ENCODE results near the gene CXCL12. TPM values are rescaled to one million over a fixed set of nuclear protein-coding genes. Genes with fewer than 3 reads are reported as not detected.

The CXCL12 gene
- total RNA-seq, 1 donor from 2014 or later = not detected

GRCh38 chr10:44396671-44397191 lies 11.8 kb upstream of the CXCL12 start:
- no peaks in the 10 kb centered on the region for H3K4me1 Mint-ChIP-seq (ENCODE audit: low read depth)
- H3K27ac Mint-ChIP-seq = no peak overlapping the region
- intact Hi-C loops (cut with micrococcal nuclease) = no loop called here
- peaks cover 16% of the 10 kb centered on the region for H3K27me3 Mint-ChIP-seq (ENCODE audit: insufficient read depth)
- H3K9me3 Mint-ChIP-seq = no peaks in the 10 kb centered on the region
- no peak overlapping the region for H3K4me3 Mint-ChIP-seq
- DNase-seq (ENCODE audit: low spot score) = no peak
- no peaks in the 10 kb centered on the region for H3K36me3 Mint-ChIP-seq (ENCODE audit: low read depth)

DNA sequence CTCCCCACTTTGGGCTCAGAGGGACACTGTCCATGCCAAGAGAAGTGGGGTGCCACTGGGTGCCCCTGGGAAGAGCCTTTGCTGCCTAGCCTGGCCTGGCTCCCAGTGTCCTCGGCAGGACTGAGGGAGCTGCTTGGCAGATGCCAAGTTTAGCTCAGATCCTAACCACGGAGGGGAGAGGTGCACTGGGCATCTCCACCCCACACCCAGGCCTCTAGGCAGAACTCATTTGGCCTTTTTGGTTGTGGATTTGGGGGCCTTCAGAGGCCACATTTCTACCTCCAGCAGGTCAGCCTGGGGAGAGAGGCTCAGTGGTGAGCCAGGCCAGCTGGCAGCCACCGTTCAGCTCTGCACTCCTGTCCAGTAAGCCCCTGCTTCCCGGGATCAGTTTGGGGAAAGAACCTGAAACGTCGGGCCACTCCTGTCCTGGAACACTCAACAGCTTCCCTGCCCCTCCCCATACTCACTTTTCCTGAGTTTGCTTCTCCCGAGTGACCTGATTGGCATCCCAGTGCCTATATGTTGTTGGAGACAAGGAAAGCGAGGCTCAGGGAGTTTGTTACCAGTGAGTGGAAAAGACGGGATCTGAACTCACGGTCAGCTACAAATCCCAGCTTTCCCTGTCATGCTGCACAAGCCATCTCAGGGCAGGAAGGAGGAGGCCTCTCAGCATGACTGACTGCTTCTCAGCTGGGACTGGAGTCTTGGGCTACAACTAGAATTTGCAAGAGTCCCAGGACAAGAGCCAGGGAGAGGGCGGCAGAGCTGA lies 11.2 kb upstream of the CXCL12 start:
- H3K9me3 Mint-ChIP-seq = no peaks in the 10 kb centered on the region
- H3K4me3 Mint-ChIP-seq = no peak overlapping the region
- H3K27me3 Mint-ChIP-seq (ENCODE audit: insufficient read depth) = peaks cover 16% of the 10 kb centered on the region
- intact Hi-C loops (cut with micrococcal nuclease) = no loop called here
- H3K36me3 Mint-ChIP-seq (ENCODE audit: low read depth) = no peaks in the 10 kb centered on the region
- no peak overlapping the region for H3K27ac Mint-ChIP-seq
- H3K4me1 Mint-ChIP-seq (ENCODE audit: low read depth) = no peaks in the 10 kb centered on the region
- no peak for DNase-seq (ENCODE audit: low spot score)

- H3K27me3 Mint-ChIP-seq (ENCODE audit: insufficient read depth) = peaks cover 16% of the 10 kb centered on the region
- H3K4me3 Mint-ChIP-seq = no peak overlapping the region
- no peaks in the 10 kb centered on the region for H3K4me1 Mint-ChIP-seq (ENCODE audit: low read depth)
- no peak for DNase-seq (ENCODE audit: low spot score)
- H3K36me3 Mint-ChIP-seq (ENCODE audit: low read depth) = no peaks in the 10 kb centered on the region
- no peaks in the 10 kb centered on the region for H3K9me3 Mint-ChIP-seq
- no peak overlapping the region for H3K27ac Mint-ChIP-seq
- intact Hi-C loops (cut with micrococcal nuclease) = no loop called here
Measured at GRCh38 chr10:44395396-44395795, 10.5 kb upstream of the CXCL12 start.

- DNase-seq (ENCODE audit: low spot score) = no peak
- Mint-ChIP-seq H3K27me3 (ENCODE audit: insufficient read depth) (peaks cover 13% of the 10 kb centered on the region), H3K4me1 (ENCODE audit: low read depth) (no peaks in the 10 kb centered on the region), H3K9me3 (no peaks in the 10 kb centered on the region), H3K36me3 (ENCODE audit: low read depth) (no peaks in the 10 kb centered on the region), H3K4me3 (no peak overlapping the region), H3K27ac (no peak overlapping the region)
- intact Hi-C loops (cut with micrococcal nuclease) = no loop called here
Measured at GRCh38 chr10:44394696-44395381, 9.9 kb upstream of the CXCL12 start.

DNA sequence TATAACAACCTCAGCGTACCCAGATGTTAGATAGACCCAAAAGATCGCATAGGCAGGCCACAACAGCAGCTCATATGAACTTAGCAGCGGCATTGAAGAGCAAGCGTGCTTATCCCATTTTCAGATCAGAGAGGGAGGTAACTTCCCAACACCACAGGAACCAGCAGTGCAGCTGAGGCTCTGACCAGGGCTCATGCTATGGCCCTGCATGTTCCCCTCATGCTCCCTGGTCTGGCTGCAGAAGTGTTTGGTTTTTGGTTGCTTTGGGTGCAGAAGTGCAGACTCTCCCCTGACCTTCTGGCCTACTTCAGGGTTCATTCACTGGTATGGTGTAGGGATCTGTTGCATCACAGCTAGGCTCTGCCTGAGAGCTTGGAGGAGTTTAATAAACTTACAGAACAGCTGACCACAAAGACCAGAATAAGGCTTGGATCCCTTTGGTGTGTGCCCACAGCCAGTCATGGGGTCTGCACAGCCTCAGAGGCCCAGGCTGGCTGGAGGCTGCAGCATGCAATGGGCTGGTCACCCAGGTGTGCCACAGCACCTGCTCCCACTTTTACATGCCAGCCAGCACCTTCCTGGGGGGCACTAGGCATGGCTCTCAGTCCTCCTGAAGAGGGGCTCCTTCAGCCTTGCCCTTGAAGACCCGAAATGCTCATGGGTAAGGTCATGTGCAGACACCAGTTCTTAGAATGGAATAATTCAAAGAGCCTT lies 9.1 kb upstream of the CXCL12 start:
- intact Hi-C loops (cut with micrococcal nuclease) = no loop called here
- no peak overlapping the region for H3K27ac Mint-ChIP-seq
- peaks cover 10% of the 10 kb centered on the region for H3K27me3 Mint-ChIP-seq (ENCODE audit: insufficient read depth)
- DNase-seq (ENCODE audit: low spot score) = no peak
- no peaks in the 10 kb centered on the region for H3K4me1 Mint-ChIP-seq (ENCODE audit: low read depth)
- no peaks in the 10 kb centered on the region for H3K36me3 Mint-ChIP-seq (ENCODE audit: low read depth)
- H3K9me3 Mint-ChIP-seq = no peaks in the 10 kb centered on the region
- H3K4me3 Mint-ChIP-seq = no peak overlapping the region

- H3K9me3 Mint-ChIP-seq = no peaks in the 10 kb centered on the region
- no peak overlapping the region for H3K27ac Mint-ChIP-seq
- intact Hi-C loops (cut with micrococcal nuclease) = no loop called here
- no peaks in the 10 kb centered on the region for H3K36me3 Mint-ChIP-seq (ENCODE audit: low read depth)
- H3K4me1 Mint-ChIP-seq (ENCODE audit: low read depth) = no peaks in the 10 kb centered on the region
- no peak overlapping the region for H3K4me3 Mint-ChIP-seq
- peaks cover 7% of the 10 kb centered on the region for H3K27me3 Mint-ChIP-seq (ENCODE audit: insufficient read depth)
- no peak for DNase-seq (ENCODE audit: low spot score)
Measured at GRCh38 chr10:44393051-44393630, 8.2 kb upstream of the CXCL12 start.

DNA sequence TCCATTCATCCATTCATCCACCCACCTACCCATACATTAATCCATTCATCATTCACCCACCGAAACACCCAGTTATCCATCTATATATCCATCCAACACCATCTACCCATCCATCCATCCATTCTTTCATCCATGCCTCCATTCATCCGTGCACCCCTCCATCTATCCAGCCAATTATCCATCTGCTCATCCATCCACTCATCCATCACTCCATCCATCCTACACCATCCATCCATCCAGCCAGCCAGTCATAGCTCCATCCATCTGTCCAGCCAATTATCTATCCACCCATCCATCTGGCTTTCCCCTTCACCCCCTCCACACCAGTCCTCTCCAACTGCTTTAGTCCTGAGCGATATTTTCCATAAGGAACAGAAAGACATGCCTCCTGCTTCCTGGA lies 7.5 kb upstream of the CXCL12 start:
- Mint-ChIP-seq H3K4me3 (no peak overlapping the region), H3K36me3 (ENCODE audit: low read depth) (no peaks in the 10 kb centered on the region), H3K27ac (no peak overlapping the region), H3K4me1 (ENCODE audit: low read depth) (no peaks in the 10 kb centered on the region), H3K27me3 (ENCODE audit: insufficient read depth) (peaks cover 7% of the 10 kb centered on the region), H3K9me3 (no peaks in the 10 kb centered on the region)
- intact Hi-C loops (cut with micrococcal nuclease) = no loop called here
- DNase-seq (ENCODE audit: low spot score) = no peak

DNA sequence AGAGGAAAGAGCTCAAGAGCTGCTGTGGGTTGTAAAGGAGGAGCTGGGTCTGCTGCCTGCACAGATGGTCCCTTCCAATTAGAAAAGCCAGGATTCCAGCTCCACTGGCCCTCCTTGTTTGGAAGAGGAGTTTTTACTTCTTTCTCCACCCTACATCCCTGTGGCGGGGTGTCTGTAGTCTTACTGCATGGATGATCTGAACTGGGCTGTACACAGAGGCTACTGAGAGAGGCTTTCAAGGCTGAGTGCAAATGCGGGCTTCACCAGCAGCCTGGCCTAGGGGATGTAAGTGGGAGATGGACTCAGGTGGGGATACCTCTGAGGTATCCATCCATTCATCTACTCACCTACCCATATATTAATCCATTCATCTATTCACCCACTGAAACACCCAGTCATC lies 7.1 kb upstream of the CXCL12 start:
- intact Hi-C loops (cut with micrococcal nuclease) = no loop called here
- H3K27me3 Mint-ChIP-seq (ENCODE audit: insufficient read depth) = peaks cover 7% of the 10 kb centered on the region
- DNase-seq (ENCODE audit: low spot score) = no peak
- H3K36me3 Mint-ChIP-seq (ENCODE audit: low read depth) = no peaks in the 10 kb centered on the region
- no peak overlapping the region for H3K27ac Mint-ChIP-seq
- no peak overlapping the region for H3K4me3 Mint-ChIP-seq
- no peaks in the 10 kb centered on the region for H3K4me1 Mint-ChIP-seq (ENCODE audit: low read depth)
- H3K9me3 Mint-ChIP-seq = no peaks in the 10 kb centered on the region

DNA sequence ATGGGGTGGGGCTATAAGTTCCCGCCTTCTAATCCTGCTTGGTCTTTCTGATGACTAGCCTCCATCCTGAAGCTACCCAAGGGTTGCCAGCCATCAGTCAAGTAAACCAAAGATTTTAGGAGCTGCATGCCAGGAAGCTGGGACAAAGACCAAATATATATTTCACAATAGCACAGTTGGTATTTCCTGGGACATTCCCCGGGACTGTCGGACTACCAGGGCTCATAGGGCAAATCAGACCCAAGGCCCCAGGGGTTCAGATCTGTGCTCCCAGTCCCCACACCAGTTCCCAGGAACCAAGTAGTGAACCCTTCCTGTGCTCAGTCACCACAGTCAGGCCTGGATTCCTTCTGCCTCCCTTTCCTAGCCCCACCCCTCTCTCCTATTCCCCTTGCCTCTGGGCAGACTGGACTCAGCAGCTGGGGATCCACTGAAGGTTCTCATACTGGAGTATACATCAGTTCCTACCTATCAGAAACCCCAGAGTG lies 5.7 kb upstream of the CXCL12 start:
- H3K9me3 Mint-ChIP-seq = no peaks in the 10 kb centered on the region
- H3K4me3 Mint-ChIP-seq = no peak overlapping the region
- H3K27ac Mint-ChIP-seq = no peak overlapping the region
- no peaks in the 10 kb centered on the region for H3K36me3 Mint-ChIP-seq (ENCODE audit: low read depth)
- no peak for DNase-seq (ENCODE audit: low spot score)
- H3K4me1 Mint-ChIP-seq (ENCODE audit: low read depth) = no peaks in the 10 kb centered on the region
- intact Hi-C loops (cut with micrococcal nuclease) = no loop called here
- peaks cover 10% of the 10 kb centered on the region for H3K27me3 Mint-ChIP-seq (ENCODE audit: insufficient read depth)

GRCh38 chr10:44389556-44389955 lies 4.7 kb upstream of the CXCL12 start:
- DNase-seq (ENCODE audit: low spot score) = no peak
- no peaks in the 10 kb centered on the region for H3K36me3 Mint-ChIP-seq (ENCODE audit: low read depth)
- H3K4me3 Mint-ChIP-seq = no peak overlapping the region
- intact Hi-C loops (cut with micrococcal nuclease) = loop anchor here (5.0 kb wide), 1 partner anchor 478 kb away; no protein-coding TSS in a partner anchor
- no peaks in the 10 kb centered on the region for H3K9me3 Mint-ChIP-seq
- H3K27me3 Mint-ChIP-seq (ENCODE audit: insufficient read depth) = peaks cover 13% of the 10 kb centered on the region
- no peaks in the 10 kb centered on the region for H3K4me1 Mint-ChIP-seq (ENCODE audit: low read depth)
- no peak overlapping the region for H3K27ac Mint-ChIP-seq

- DNase-seq (ENCODE audit: low spot score) = no peak
- peaks cover 13% of the 10 kb centered on the region for H3K27me3 Mint-ChIP-seq (ENCODE audit: insufficient read depth)
Measured at GRCh38 chr10:44389150-44389549, 4.3 kb upstream of the CXCL12 start.

GRCh38 chr10:44388641-44389040 lies 3.7 kb upstream of the CXCL12 start:
- Mint-ChIP-seq H3K4me3 (no peak overlapping the region), H3K27me3 (ENCODE audit: insufficient read depth) (peaks cover 13% of the 10 kb centered on the region), H3K36me3 (ENCODE audit: low read depth) (no peaks in the 10 kb centered on the region), H3K9me3 (no peaks in the 10 kb centered on the region), H3K4me1 (ENCODE audit: low read depth) (no peaks in the 10 kb centered on the region), H3K27ac (no peak overlapping the region)
- no peak for DNase-seq (ENCODE audit: low spot score)
- intact Hi-C loops (cut with micrococcal nuclease) = loop anchor here (5.0 kb wide), 1 partner anchor 479 kb away; no protein-coding TSS in a partner anchor

More at GRCh38 chr10:44389150-44389549, 4.3 kb upstream of the CXCL12 start:
- no peak overlapping the region for H3K4me3 Mint-ChIP-seq
- intact Hi-C loops (cut with micrococcal nuclease) = loop anchor here (5.0 kb wide), 1 partner anchor 478 kb away; no protein-coding TSS in a partner anchor
- H3K4me1 Mint-ChIP-seq (ENCODE audit: low read depth) = no peaks in the 10 kb centered on the region
- H3K27ac Mint-ChIP-seq = no peak overlapping the region
- H3K9me3 Mint-ChIP-seq = no peaks in the 10 kb centered on the region
- H3K36me3 Mint-ChIP-seq (ENCODE audit: low read depth) = no peaks in the 10 kb centered on the region
